PC-9 (cell line): Measurements from ENCODE around the gene CLEC5A. TPM values are rescaled to one million over a fixed set of nuclear protein-coding genes. Genes with fewer than 3 reads are reported as not detected.
"Not testable (repeated sequence)": the region's sequence is repeated elsewhere in the genome, so short reads cannot be mapped to it uniquely, and the experiment has no call there.

Experiments
- BruUV-seq: library from RNA; stranded (reverse); fragments of 400-500 nt; replicated peaks from 2 replicates; lab custom pipeline; 2021; lab: Mats Ljungman, UMichigan
- CTCF ChIA-PET: fragments of 300-600 bp; sonication (Branson Sonifier 250); formaldehyde crosslinking; loops from one replicate; lab custom pipeline; 2022; ENCODE audit warnings: antibody characterized with exemption; lab: Charles Lee
- POLR2A ChIA-PET: fragments of 300-600 bp; sonication (Branson Sonifier 250); formaldehyde crosslinking; loops from one replicate; lab custom pipeline; 2022; ENCODE audit warnings: antibody characterized with exemption; ENCODE audit not compliant: unreplicated experiment; lab: Charles Lee
- DNase-seq, 2 experiments: peaks; one replicate each; pipeline versions ENCODE4 v3.0.0 to v3.0.0-alpha.2; 2015 to 2022; ENCODE audit warnings: mixed read lengths in 1 of 2
- H2AFZ ChIP-seq: fragments of 200-600 bp; sonication (generic); 2 replicates; pipeline ENCODE4 v1.8.1; 2017; ENCODE audit warnings: antibody characterized with exemption
- H3F3A ChIP-seq: fragments of 200-600 bp; sonication (generic); 2 replicates; pipeline ENCODE4 v1.8.1; 2017; ENCODE audit warnings: antibody characterized with exemption, mild to moderate bottlenecking, low read depth; ENCODE audit not compliant: insufficient read depth
- H3K27ac ChIP-seq: fragments of 200-600 bp; sonication (generic); 2 replicates; pipeline ENCODE4 v1.6.1; 2016; ENCODE audit warnings: mixed run types
- H3K27me3 ChIP-seq: fragments of 200-600 bp; sonication (generic); 2 replicates; pipeline ENCODE4 v1.6.1; 2016; ENCODE audit warnings: low read depth, mixed run types; ENCODE audit not compliant: insufficient read depth
- H3K36me3 ChIP-seq: fragments of 200-600 bp; sonication (generic); 2 replicates; pipeline ENCODE4 v1.6.1; 2016; ENCODE audit warnings: low read depth, mixed run types
- H3K4me1 ChIP-seq: fragments of 200-600 bp; sonication (generic); replicated peaks from 2 replicates; pipeline ENCODE4 v1.6.1; 2016; ENCODE audit warnings: mixed run types; ENCODE audit not compliant: insufficient read depth
- H3K4me2 ChIP-seq: fragments of 200-600 bp; sonication (generic); 2 replicates; pipeline ENCODE4 v1.6.1; 2017; ENCODE audit warnings: mixed run types
- H3K4me3 ChIP-seq: fragments of 200-600 bp; sonication (generic); 2 replicates; pipeline ENCODE4 v1.6.1; 2016; ENCODE audit warnings: mixed run types
- H3K79me2 ChIP-seq: fragments of 200-600 bp; sonication (generic); 2 replicates; pipeline ENCODE4 v1.6.1; 2017; ENCODE audit warnings: low read depth, mixed run types
- H3K9me2 ChIP-seq: fragments of 200-600 bp; sonication (generic); 2 replicates; pipeline ENCODE4 v1.8.1; 2017; ENCODE audit warnings: mild to moderate bottlenecking; ENCODE audit not compliant: insufficient read depth
- H3K9me3 ChIP-seq: fragments of 200-600 bp; sonication (generic); 2 replicates; pipeline ENCODE4 v1.8.1; 2016; ENCODE audit warnings: low read depth; ENCODE audit not compliant: insufficient read depth
- H4K20me1 ChIP-seq: fragments of 200-600 bp; sonication (generic); 2 replicates; pipeline ENCODE4 v1.8.1; 2017; ENCODE audit not compliant: insufficient read depth
- CTCF ChIP-seq: fragments of 200-600 bp; sonication (generic); conservative IDR thresholded peaks from 2 replicates; pipeline ENCODE4 v1.6.1; 2017; ENCODE audit warnings: mixed run types, antibody characterized with exemption, mild to moderate bottlenecking, moderate library complexity
- EZH2 ChIP-seq: fragments of 200-600 bp; sonication (generic); IDR thresholded peaks from 2 replicates; pipeline ENCODE4 v1.8.0; 2017; ENCODE audit warnings: antibody characterized with exemption, low read depth
- intact Hi-C: fragments of 100-400 bp; cut with micrococcal nuclease; formaldehyde crosslinking; loops from one replicate; pipeline ENCODE4 v1.10.0; 2022; ENCODE audit not compliant: unreplicated experiment
- total RNA-seq: library from RNA; stranded (reverse); gene quantifications from 2 replicates; pipeline ENCODE4 v1.2.3, GENCODE V29; 2021

CLEC5A gene
- total RNA-seq, 1 experiment from 2014 or later, result not detected

- no peaks in the 10 kb centered on the region for H3K9me2 ChIP-seq
- TF ChIP-seq CTCF (no peak), EZH2 (no peak)
- CTCF ChIA-PET, result no interaction called here
- no peak overlapping the region for H3K4me3 ChIP-seq
- no peaks in the 10 kb centered on the region for H3K79me2 ChIP-seq
- H3K9me3 ChIP-seq, result no peaks in the 10 kb centered on the region
- no peak overlapping the region for H3K4me2 ChIP-seq
- POLR2A ChIA-PET, result no interaction called here
- no peaks in the 10 kb centered on the region for H3F3A ChIP-seq
- no peaks in the 10 kb centered on the region for H3K36me3 ChIP-seq
- BruUV-seq, result no TSS peak
- no peaks in the 10 kb centered on the region for H3K27me3 ChIP-seq
- intact Hi-C loops, result no loop called here
- H2AFZ ChIP-seq, result no peak overlapping the region
- no peaks in the 10 kb centered on the region for H3K4me1 ChIP-seq
- H4K20me1 ChIP-seq, result no peaks in the 10 kb centered on the region
- no peak for DNase-seq
- no peak overlapping the region for H3K27ac ChIP-seq
Observed at GRCh38 chr7:141992156-141992555, 45.4 kb upstream of the CLEC5A start.

- H3K36me3 ChIP-seq, result no peaks in the 10 kb centered on the region
- intact Hi-C loops, result no loop called here
- ChIA-PET POLR2A (no interaction called here), CTCF (no interaction called here)
- DNase-seq, result no peak
- BruUV-seq, result no TSS peak
- TF ChIP-seq EZH2, result no peak
- TF ChIP-seq CTCF, result no peak
- no peaks in the 10 kb centered on the region for H3K79me2 ChIP-seq
- H3K27me3 ChIP-seq, result no peaks in the 10 kb centered on the region
- H4K20me1 ChIP-seq, result no peaks in the 10 kb centered on the region
- no peak overlapping the region for H2AFZ ChIP-seq
- H3K4me1 ChIP-seq, result no peaks in the 10 kb centered on the region
- H3F3A ChIP-seq, result no peaks in the 10 kb centered on the region
- no peak overlapping the region for H3K4me2 ChIP-seq
- no peaks in the 10 kb centered on the region for H3K9me3 ChIP-seq
- no peak overlapping the region for H3K4me3 ChIP-seq
- no peak overlapping the region for H3K27ac ChIP-seq
- H3K9me2 ChIP-seq, result no peaks in the 10 kb centered on the region
Observed at GRCh38 chr7:141991140-141991539, 44.4 kb upstream of the CLEC5A start.

- Histone ChIP-seq H3K4me1 (no peaks in the 10 kb centered on the region), H4K20me1 (no peaks in the 10 kb centered on the region), H3F3A (no peaks in the 10 kb centered on the region), H3K9me2 (no peaks in the 10 kb centered on the region), H3K79me2 (no peaks in the 10 kb centered on the region), H3K4me2 (no peak overlapping the region), H2AFZ (no peak overlapping the region), H3K9me3 (no peaks in the 10 kb centered on the region), H3K27me3 (no peaks in the 10 kb centered on the region), H3K4me3 (no peak overlapping the region), H3K27ac (no peak overlapping the region), H3K36me3 (no peaks in the 10 kb centered on the region)
- intact Hi-C loops, result no loop called here
- BruUV-seq, result no TSS peak
- ChIA-PET CTCF (no interaction called here), POLR2A (no interaction called here)
- no peak for DNase-seq
- no peak for TF ChIP-seq EZH2
- no peak for TF ChIP-seq CTCF
Observed at GRCh38 chr7:141990011-141990725, 43.4 kb upstream of the CLEC5A start.

GRCh38 chr7:141987803-141988202 lies 41.0 kb upstream of the CLEC5A start:
- H3K4me1 ChIP-seq, BruUV-seq, intact Hi-C loops, H3K4me3 ChIP-seq, H3K36me3 ChIP-seq, H3K9me3 ChIP-seq, POLR2A ChIA-PET, H2AFZ ChIP-seq, H3K4me2 ChIP-seq, H3K79me2 ChIP-seq, H4K20me1 ChIP-seq, H3K27ac ChIP-seq, H3K9me2 ChIP-seq, H3F3A ChIP-seq, DNase-seq, H3K27me3 ChIP-seq: not testable (repeated sequence)
- CTCF ChIA-PET, result interaction anchor here (0.7 kb wide), 1 partner anchor 243 kb away, joined by 3 read pairs; no protein-coding TSS in a partner anchor
